Fibroblast of lung (primary cell): Measurements from ENCODE around the gene MBD3L2. TPM values are rescaled to one million over a fixed set of nuclear protein-coding genes. Genes with fewer than 3 reads are reported as not detected.
"Not testable (repeated sequence)": the region's sequence is repeated elsewhere in the genome, so short reads cannot be mapped to it uniquely, and the experiment has no call there.

Experiments
- DNase-seq, 2 donors: peaks; one replicate each; pipeline versions ENCODE4 v3.0.0 to v3.0.0-alpha.2; 2010; ENCODE audit warnings: low read depth in 2 of 2
- H2AFZ ChIP-seq: 2 replicates; pipeline ENCODE4 v1.5.1; 2012; ENCODE audit warnings: low read length, control low read depth, inconsistent platforms
- H3K27ac ChIP-seq: 2 replicates; pipeline ENCODE4 v1.5.1; 2011; ENCODE audit warnings: low read length, control low read depth; ENCODE audit not compliant: insufficient read depth
- H3K27me3 ChIP-seq: 2 replicates; pipeline ENCODE4 v1.5.1; 2011; ENCODE audit warnings: mild to moderate bottlenecking, low read length; ENCODE audit not compliant: control insufficient read depth, insufficient read depth
- H3K36me3 ChIP-seq: 2 replicates; pipeline ENCODE4 v1.5.1; 2011; ENCODE audit warnings: low read length; ENCODE audit not compliant: control insufficient read depth, insufficient read depth
- H3K4me1 ChIP-seq: 2 replicates; pipeline ENCODE4 v1.5.1; 2011; ENCODE audit warnings: low read length; ENCODE audit not compliant: control insufficient read depth, insufficient read depth; ENCODE audit errors: extremely low read depth
- H3K4me2 ChIP-seq: 2 replicates; pipeline ENCODE4 v1.5.1; 2011; ENCODE audit warnings: low read length, control low read depth; ENCODE audit not compliant: insufficient read depth; ENCODE audit errors: extremely low read depth
- H3K4me3 ChIP-seq, 4 experiments: fragments of 200-600 bp in 1 of 4; sonication (generic) in 1 of 4; replicated peaks in 1 of 4; 2 replicates each; pipeline ENCODE4 v1.5.1; 2011 to 2016; ENCODE audit warnings: low read length in 4 of 4, low read depth in 3 of 4, mild to moderate bottlenecking in 3 of 4, control low read depth in 2 of 4, inconsistent platforms in 1 of 4, mixed read lengths in 1 of 4; ENCODE audit not compliant: insufficient read depth in 1 of 4; ENCODE audit errors: control extremely low read depth in 1 of 4
- H3K79me2 ChIP-seq: 2 replicates; pipeline ENCODE4 v1.5.1; 2012; ENCODE audit warnings: mild to moderate bottlenecking, low read length, inconsistent platforms; ENCODE audit not compliant: control insufficient read depth, insufficient read depth
- H3K9ac ChIP-seq: 2 replicates; pipeline ENCODE4 v1.5.1; 2011; ENCODE audit warnings: mild to moderate bottlenecking, low read length, control low read depth; ENCODE audit not compliant: insufficient read depth
- H3K9me3 ChIP-seq: 2 replicates; pipeline ENCODE4 v1.5.1; 2012; ENCODE audit warnings: low read depth, low read length; ENCODE audit not compliant: control insufficient read depth, insufficient read depth
- H4K20me1 ChIP-seq: 2 replicates; pipeline ENCODE4 v1.5.1; 2011; ENCODE audit warnings: low read length; ENCODE audit not compliant: control insufficient read depth, insufficient read depth; ENCODE audit errors: extremely low read depth
- polyA plus RNA-seq, 2 donors: library from polyadenylated mRNA; depleted of rRNA in 1 of 2; stranded (reverse) in 1 of 2; unstranded in 1 of 2; fragments of >200 nt; gene quantifications; 2 replicates each; pipeline ENCODE4 v1.2.1, GENCODE V29; 2011 to 2012; ENCODE audit warnings: missing spikeins in 1 of 2
- total RNA-seq: library from RNA; depleted of rRNA; stranded (reverse); fragments of >200 nt; gene quantifications from 2 replicates; pipeline ENCODE4 v1.2.1, GENCODE V29; 2014

Gene MBD3L2
- total and polyA plus RNA-seq, 2 donors (not counting 1 experiment from before 2014, with no cell fraction given) = not detected

GRCh38 chr19:7051421-7051820 lies 2.3 kb downstream of the MBD3L2 start:
- H4K20me1 ChIP-seq, DNase-seq, H3K36me3 ChIP-seq, H3K27ac ChIP-seq, H3K79me2 ChIP-seq, H2AFZ ChIP-seq, H3K9me3 ChIP-seq, H3K4me1 ChIP-seq, H3K4me3 ChIP-seq, H3K9ac ChIP-seq, H3K27me3 ChIP-seq, H3K4me2 ChIP-seq: not testable (repeated sequence)

GRCh38 chr19:7052896-7053295 lies 3.8 kb downstream of the MBD3L2 start:
- H3K4me2 ChIP-seq, H3K79me2 ChIP-seq, H3K9me3 ChIP-seq, H3K27me3 ChIP-seq, H3K36me3 ChIP-seq, H3K4me1 ChIP-seq, H3K27ac ChIP-seq, H3K4me3 ChIP-seq, DNase-seq, H4K20me1 ChIP-seq, H3K9ac ChIP-seq, H2AFZ ChIP-seq: not testable (repeated sequence)

- H3K4me2 ChIP-seq, H3K36me3 ChIP-seq, H3K4me1 ChIP-seq, H4K20me1 ChIP-seq, H3K27me3 ChIP-seq, H2AFZ ChIP-seq, H3K27ac ChIP-seq, DNase-seq, H3K9me3 ChIP-seq, H3K79me2 ChIP-seq, H3K4me3 ChIP-seq, H3K9ac ChIP-seq: not testable (repeated sequence)
Observed at GRCh38 chr19:7054635-7055368, 5.7 kb downstream of the MBD3L2 start.

- H3K9ac ChIP-seq, H4K20me1 ChIP-seq, H3K4me3 ChIP-seq, H2AFZ ChIP-seq, H3K4me1 ChIP-seq, H3K27me3 ChIP-seq, H3K79me2 ChIP-seq, H3K27ac ChIP-seq, H3K9me3 ChIP-seq, DNase-seq, H3K4me2 ChIP-seq, H3K36me3 ChIP-seq: not testable (repeated sequence)
Observed at GRCh38 chr19:7055679-7056078, 6.6 kb downstream of the MBD3L2 start.

- H3K4me3 ChIP-seq, H3K9ac ChIP-seq, H3K79me2 ChIP-seq, H3K27ac ChIP-seq, H3K4me1 ChIP-seq, H3K9me3 ChIP-seq, H3K27me3 ChIP-seq, H2AFZ ChIP-seq, H3K4me2 ChIP-seq, H3K36me3 ChIP-seq, H4K20me1 ChIP-seq, DNase-seq: not testable (repeated sequence)
Observed at GRCh38 chr19:7056371-7056770, 7.2 kb downstream of the MBD3L2 start.

GRCh38 chr19:7058576-7058975 lies 9.5 kb downstream of the MBD3L2 start, which contains the start of gene MBD3L3:
TSS of gene MBD3L3 (minus strand) at chr19:7058676. CDS start at chr19:7058605, 71 bp downstream.
- DNase-seq = not testable (repeated sequence)

GRCh38 chr19:7059977-7060376 lies 10.9 kb downstream of the MBD3L2 start:
- not testable (repeated sequence) for H3K27ac ChIP-seq, H3K9me3 ChIP-seq, H3K36me3 ChIP-seq, H2AFZ ChIP-seq, H3K4me3 ChIP-seq, H3K27me3 ChIP-seq, DNase-seq, H3K4me2 ChIP-seq, H3K4me1 ChIP-seq, H3K9ac ChIP-seq, H4K20me1 ChIP-seq, H3K79me2 ChIP-seq

More at GRCh38 chr19:7058576-7058975, 9.5 kb downstream of the MBD3L2 start, which contains the start of gene MBD3L3:
- not testable (repeated sequence) for H3K27me3 ChIP-seq, H3K4me2 ChIP-seq, H3K79me2 ChIP-seq, H3K9ac ChIP-seq, H3K9me3 ChIP-seq, H3K36me3 ChIP-seq, H3K4me1 ChIP-seq, H3K4me3 ChIP-seq, H4K20me1 ChIP-seq, H3K27ac ChIP-seq, H2AFZ ChIP-seq
